Activated B cell treated with CpG ODN at 0.5 μM for 24 hours (primary cell): Measurements from ENCODE around the gene EPHA5. TPM values are rescaled to one million over a fixed set of nuclear protein-coding genes. Genes with fewer than 3 reads are reported as not detected.

Experiments
- ATAC-seq: fragments of 200-7000 bp; cut with Tn5 transposase; one replicate; pipeline ENCODE4 v1.10.0; 2021; ENCODE audit warnings: low read depth, mild to moderate bottlenecking, moderate library complexity
- CTCF ChIA-PET: fragments of 350-600 bp; sonication (Branson Sonifier 250); formaldehyde crosslinking; loops from one replicate; lab custom pipeline; 2021; ENCODE audit warnings: antibody characterized with exemption; lab: Charles Lee
- POLR2A ChIA-PET: fragments of 350-600 bp; sonication (Branson Sonifier 250); formaldehyde crosslinking; loops from one replicate; lab custom pipeline; 2021; ENCODE audit warnings: antibody characterized with exemption; lab: Charles Lee
- DNase-seq: peaks from one replicate; pipeline ENCODE4 v3.0.0; 2022
- H3K27ac Mint-ChIP-seq: one replicate; pipeline ENCODE4 v1.8.0; 2020; ENCODE audit warnings: mixed read lengths
- H3K27me3 Mint-ChIP-seq: one replicate; pipeline ENCODE4 v1.8.0; 2021; ENCODE audit warnings: mixed read lengths
- H3K36me3 Mint-ChIP-seq: one replicate; pipeline ENCODE4 v1.8.0; 2021; ENCODE audit warnings: low read depth, mixed read lengths
- H3K4me1 Mint-ChIP-seq: one replicate; pipeline ENCODE4 v1.8.0; 2021; ENCODE audit warnings: mixed read lengths
- H3K4me3 Mint-ChIP-seq: one replicate; pipeline ENCODE4 v1.8.0; 2020; ENCODE audit warnings: mild to moderate bottlenecking, mixed read lengths
- H3K9me3 Mint-ChIP-seq: one replicate; pipeline ENCODE4 v1.8.0; 2020; ENCODE audit warnings: mixed read lengths
- CTCF ChIP-seq: fragments of 200-600 bp; IDR thresholded peaks from one replicate; pipeline ENCODE4 v1.8.0; 2022; ENCODE audit warnings: antibody characterized with exemption, mild to moderate bottlenecking
- intact Hi-C: fragments of 100-400 bp; cut with micrococcal nuclease; formaldehyde crosslinking; loops from one replicate; pipeline ENCODE4 v1.15.1; 2024
- total RNA-seq: library from RNA; stranded (reverse); gene quantifications from 2 replicates; pipeline ENCODE4 v1.2.3, GENCODE V29; 2022

EPHA5 gene
- total RNA-seq, 1 donor from 2014 or later = not detected

DNA sequence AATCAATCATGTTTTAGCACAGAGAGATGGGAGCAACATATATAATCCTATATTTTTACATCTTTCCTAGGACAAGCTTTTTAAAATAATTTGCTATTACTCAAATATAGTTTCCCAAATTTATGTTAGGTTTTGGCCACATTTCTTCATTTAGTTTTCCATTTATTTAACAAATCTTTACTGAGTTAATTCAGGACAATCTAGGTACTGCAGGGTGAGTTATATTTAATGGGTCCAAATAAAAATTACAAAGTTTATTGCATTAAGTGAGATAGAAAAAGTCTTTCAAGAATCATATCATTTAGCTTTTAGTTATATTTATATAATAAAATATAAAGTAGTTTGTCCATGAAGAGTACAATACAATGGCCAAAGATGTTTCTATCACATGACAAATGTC lies 269.2 kb downstream of the EPHA5 start:
- CTCF ChIA-PET = no interaction called here
- H3K4me1 Mint-ChIP-seq = no peaks in the 10 kb centered on the region

GRCh38 chr4:65399084-65399483 lies 271.2 kb downstream of the EPHA5 start:
- H3K4me3 Mint-ChIP-seq = no peak overlapping the region

More for the DNA sequence above, 269.2 kb downstream of the EPHA5 start:
- DNase-seq (no peak), ATAC-seq (no peak)
- no peaks in the 10 kb centered on the region for H3K36me3 Mint-ChIP-seq
- no peaks in the 10 kb centered on the region for H3K27me3 Mint-ChIP-seq
- POLR2A ChIA-PET = no interaction called here
- H3K27ac Mint-ChIP-seq = no peak overlapping the region
- no peak overlapping the region for H3K4me3 Mint-ChIP-seq
- no peak for TF ChIP-seq CTCF
- peaks cover 6% of the 10 kb centered on the region for H3K9me3 Mint-ChIP-seq
- intact Hi-C loops = no loop called here

DNA sequence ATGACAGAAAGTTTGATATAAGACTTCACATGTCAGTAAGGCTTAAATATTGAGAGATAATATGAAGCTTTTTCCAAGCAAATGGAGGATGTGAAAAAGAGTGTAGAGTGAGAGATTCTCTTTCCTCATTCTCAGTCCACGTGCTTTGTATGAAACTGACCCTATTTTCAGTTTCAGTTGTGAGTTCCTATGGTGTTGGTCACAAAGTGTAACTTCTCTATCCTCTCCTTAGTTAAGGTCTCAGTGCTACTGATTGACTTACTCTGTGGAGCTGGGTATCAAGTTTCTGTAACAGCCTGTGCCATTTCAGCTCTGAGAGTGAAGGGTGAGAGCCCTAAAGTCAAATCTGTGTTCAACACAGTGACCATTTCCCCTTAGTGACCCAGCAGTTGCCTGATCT lies 277.2 kb downstream of the EPHA5 start:
- H3K27ac Mint-ChIP-seq = no peak overlapping the region
- no peak for TF ChIP-seq CTCF
- no peaks in the 10 kb centered on the region for H3K27me3 Mint-ChIP-seq
- H3K4me1 Mint-ChIP-seq = no peaks in the 10 kb centered on the region
- DNase-seq (no peak), ATAC-seq (no peak)
- peaks cover 6% of the 10 kb centered on the region for H3K9me3 Mint-ChIP-seq
- intact Hi-C loops = no loop called here
- POLR2A ChIA-PET = no interaction called here
- CTCF ChIA-PET = no interaction called here
- H3K4me3 Mint-ChIP-seq = no peak overlapping the region
- H3K36me3 Mint-ChIP-seq = no peaks in the 10 kb centered on the region

More at GRCh38 chr4:65399084-65399483, 271.2 kb downstream of the EPHA5 start:
- ChIA-PET CTCF (no interaction called here), POLR2A (no interaction called here)
- Mint-ChIP-seq H3K9me3 (peaks cover 6% of the 10 kb centered on the region), H3K27me3 (no peaks in the 10 kb centered on the region), H3K36me3 (no peaks in the 10 kb centered on the region), H3K27ac (no peak overlapping the region), H3K4me1 (no peaks in the 10 kb centered on the region)
- DNase-seq (no peak), ATAC-seq (no peak)
- intact Hi-C loops = no loop called here
- no peak for TF ChIP-seq CTCF

GRCh38 chr4:65392488-65392887 lies 277.8 kb downstream of the EPHA5 start:
- POLR2A ChIA-PET = no interaction called here
- no peak for DNase-seq
- no peak for ATAC-seq
- no peaks in the 10 kb centered on the region for H3K4me1 Mint-ChIP-seq
- peaks cover 6% of the 10 kb centered on the region for H3K9me3 Mint-ChIP-seq
- no peak for TF ChIP-seq CTCF
- intact Hi-C loops = no loop called here
- CTCF ChIA-PET = no interaction called here
- no peak overlapping the region for H3K4me3 Mint-ChIP-seq
- no peaks in the 10 kb centered on the region for H3K27me3 Mint-ChIP-seq
- no peak overlapping the region for H3K27ac Mint-ChIP-seq
- no peaks in the 10 kb centered on the region for H3K36me3 Mint-ChIP-seq

DNA sequence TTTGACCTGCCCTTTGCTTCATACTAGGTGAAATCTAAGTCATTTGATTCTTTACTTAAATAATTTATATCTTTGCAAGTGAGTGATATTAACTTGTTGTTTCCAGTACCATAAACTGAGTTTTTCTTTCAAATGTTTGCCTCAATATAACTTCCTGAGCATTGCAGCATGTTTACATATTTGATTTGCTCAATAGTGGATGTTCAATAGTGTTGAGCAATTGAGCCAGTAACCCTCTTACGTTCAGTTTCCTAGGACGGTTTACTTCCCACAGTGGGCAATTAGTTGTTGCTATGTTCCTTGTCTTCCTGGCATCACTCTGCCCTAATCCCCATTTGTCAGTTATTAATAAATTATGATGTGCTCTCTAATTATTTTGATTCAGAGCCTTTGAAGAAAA lies 278.5 kb downstream of the EPHA5 start:
- H3K27me3 Mint-ChIP-seq = no peaks in the 10 kb centered on the region
- POLR2A ChIA-PET = no interaction called here
- no peaks in the 10 kb centered on the region for H3K4me1 Mint-ChIP-seq
- ATAC-seq (no peak), DNase-seq (no peak)
- no peak overlapping the region for H3K27ac Mint-ChIP-seq
- TF ChIP-seq CTCF = no peak
- intact Hi-C loops = no loop called here
- CTCF ChIA-PET = no interaction called here
- H3K36me3 Mint-ChIP-seq = no peaks in the 10 kb centered on the region
- H3K4me3 Mint-ChIP-seq = no peak overlapping the region
- peaks cover 4% of the 10 kb centered on the region for H3K9me3 Mint-ChIP-seq
